ENCODE results near the gene EPOP.
"Not testable (repeated sequence)": the region's sequence is repeated elsewhere in the genome, so short reads cannot be mapped to it uniquely, and the experiment has no call there.

EPOP gene

DNA sequence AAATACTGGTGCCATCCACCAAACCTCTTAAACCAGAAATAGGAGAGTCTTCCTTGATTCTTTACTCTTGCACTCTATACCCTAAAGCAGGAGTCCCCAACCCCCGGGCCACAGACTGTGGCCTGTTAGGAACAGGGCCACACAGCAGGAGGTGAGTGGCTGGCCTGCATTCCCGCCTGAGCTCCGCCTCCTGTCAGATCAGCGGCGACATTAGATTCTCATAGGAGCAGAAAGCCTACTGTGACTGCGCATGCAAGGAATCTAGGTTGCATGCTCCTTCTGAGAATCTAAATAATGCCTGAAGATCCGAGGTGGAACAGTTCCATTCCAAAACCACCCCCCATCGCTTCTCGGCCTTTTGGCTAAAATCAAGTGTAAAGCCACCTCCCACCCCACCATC is 38.7 kb downstream of the EPOP start:
- no peak for DNase-seq

DNA sequence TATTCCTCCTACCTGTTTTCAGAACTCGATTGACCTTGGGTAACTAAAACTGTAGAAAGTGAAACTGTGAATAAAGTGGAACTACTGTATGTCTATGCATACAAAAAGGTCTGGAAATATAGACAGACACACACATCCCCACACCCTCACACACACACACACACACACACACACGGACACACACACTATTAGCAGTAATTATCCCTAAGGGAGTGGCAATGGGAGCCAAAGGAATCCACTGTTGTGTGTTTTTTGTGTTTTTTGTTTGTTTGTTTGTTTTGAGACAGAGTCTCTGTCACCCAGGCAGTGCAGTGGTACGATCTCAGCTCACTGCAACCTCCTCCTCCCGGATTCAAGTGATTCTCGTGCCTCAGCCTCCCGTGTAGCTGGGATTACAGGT is 42.4 kb downstream of the EPOP start:
- DNase-seq: no peak

DNA sequence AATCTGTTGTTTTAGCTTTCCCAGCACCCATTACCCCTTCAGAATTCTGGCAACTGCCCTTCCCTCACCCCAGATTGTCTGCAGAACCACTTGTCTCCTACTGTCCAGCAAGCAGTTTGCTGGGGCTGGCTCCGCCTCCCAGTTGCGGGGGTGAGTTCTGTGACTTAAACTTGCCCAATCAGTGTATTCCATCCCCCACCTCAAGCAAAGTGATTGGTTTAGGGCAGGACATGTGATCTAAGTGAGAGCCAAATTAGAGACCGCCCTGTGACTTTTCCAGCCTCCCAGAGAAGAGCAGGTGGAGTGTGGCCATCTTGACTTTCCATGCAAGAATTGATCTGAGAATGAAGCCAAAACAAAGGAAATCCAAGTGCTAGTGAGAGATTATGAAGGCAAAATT is 46.3 kb downstream of the EPOP start:
- DNase-seq: no peak

DNA sequence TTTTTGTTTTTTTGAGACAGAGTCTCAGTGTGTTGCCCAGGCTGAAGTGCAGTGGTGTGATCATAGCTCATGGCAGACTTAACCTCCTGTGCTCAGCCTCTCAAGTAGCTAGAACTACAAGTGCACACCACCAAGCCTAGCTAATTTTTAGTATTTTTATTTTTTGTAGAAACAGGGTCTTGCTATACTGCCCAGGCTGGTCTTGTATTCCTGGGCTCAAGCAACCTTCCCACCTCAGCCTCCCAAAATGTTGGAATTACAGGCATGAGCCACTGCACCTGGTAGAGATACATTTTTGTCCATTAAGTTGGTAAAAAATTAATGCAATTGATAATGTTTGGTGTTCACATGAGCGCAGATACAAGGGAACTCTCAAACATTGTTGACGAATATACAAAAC is 46.8 kb downstream of the EPOP start:
- no peak for DNase-seq

DNA sequence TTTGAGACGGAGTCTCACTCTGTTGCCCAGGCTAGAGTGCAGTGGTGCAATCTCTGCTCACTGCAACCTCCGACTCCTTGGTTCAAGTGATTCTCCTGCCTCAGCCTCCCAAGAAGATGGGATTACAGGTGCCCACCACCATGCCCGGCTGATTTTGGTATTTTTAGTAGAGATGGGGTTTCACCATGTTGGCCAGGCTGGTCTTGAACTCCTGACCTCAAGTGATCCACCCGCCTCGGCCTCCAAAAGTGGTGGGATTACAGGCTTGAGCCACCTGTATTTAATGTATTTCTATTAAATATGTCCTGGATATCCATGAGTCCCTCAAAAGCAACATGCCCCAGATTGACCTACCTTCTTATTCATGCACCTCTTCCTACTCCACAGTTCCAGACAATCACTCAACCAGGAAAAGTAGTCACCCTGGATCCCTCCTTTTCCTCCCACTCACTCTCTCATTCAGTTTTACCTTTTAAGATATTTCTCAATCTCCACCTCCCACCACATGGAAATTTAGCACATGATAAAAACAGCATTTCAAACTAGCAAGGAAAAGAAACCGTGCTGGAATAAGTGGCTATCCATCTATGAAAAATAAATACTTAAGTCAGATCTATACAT is 48.0 kb downstream of the EPOP start:
- not testable (repeated sequence) for DNase-seq

DNA sequence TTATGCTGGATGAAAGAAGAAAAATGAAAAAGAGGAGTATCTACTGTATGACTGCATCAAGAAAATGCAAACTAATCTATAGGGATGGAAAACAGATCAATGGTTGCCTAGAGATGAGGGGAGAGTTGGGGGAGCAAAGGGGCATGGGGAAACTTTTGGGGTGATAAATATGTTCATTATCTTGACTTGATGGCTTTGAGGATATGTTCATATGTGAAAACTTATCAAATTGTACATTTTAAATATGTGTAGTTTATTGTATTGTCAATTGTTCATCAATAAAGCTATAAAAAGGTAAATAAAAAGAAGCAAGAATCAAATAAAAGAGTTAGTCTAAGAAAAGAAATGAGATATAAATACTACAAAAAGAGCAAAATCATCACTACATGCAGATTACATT is 49.3 kb downstream of the EPOP start:
- no peak for DNase-seq

DNA sequence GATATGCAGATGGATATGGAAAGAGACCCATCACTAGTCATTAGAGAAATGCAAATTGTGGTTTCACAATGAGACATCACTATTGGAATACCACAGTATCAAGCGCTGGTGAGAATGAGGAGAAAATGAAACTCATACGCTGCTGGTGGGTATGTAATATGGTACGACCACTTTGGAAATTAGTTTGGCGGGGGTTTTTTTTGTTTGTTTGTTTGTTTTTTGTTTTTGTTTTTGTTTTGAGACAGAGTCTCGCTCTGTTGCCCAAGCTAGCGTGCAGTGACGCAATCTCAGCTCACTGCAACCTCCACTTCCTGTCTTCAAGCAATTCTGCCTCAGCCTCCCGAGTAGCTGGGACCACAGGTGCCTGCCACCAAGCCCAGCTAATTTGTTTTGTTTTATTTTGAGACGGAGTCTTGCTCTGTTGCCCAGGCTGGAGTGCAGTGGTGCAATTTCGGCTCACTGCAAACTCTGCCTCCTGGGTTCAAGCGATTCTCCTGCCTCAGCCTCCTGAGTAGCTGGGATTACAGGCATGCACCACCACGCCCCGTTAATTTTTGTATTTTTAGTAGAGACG is 49.9 kb downstream of the EPOP start:
- not testable (repeated sequence) for DNase-seq

All from amniotic stem cell (primary cell).